Measurements from ENCODE around the gene KATNAL2. TPM values are rescaled to one million over a fixed set of nuclear protein-coding genes. Genes with fewer than 3 reads are reported as not detected.
"Not testable (repeated sequence)": the region's sequence is repeated elsewhere in the genome, so short reads cannot be mapped to it uniquely, and the experiment has no call there.

KATNAL2 gene
- total RNA-seq, 1 donor: 4.3 TPM

GRCh38 chr18:46969551-46969950, 52.1 kb downstream of the KATNAL2 start:
- H3K79me2 ChIP-seq (ENCODE audit: insufficient read depth, low read length); H3K27me3 ChIP-seq (ENCODE audit: insufficient read depth, low read length); H3K4me1 ChIP-seq (ENCODE audit: insufficient read depth, low read length); H3K27ac ChIP-seq (ENCODE audit: low read depth, low read length); H2AFZ ChIP-seq (ENCODE audit: low read length); H3K4me3 ChIP-seq (ENCODE audit: insufficient read depth, low read length); DNase-seq (ENCODE audit: insufficient read length, low spot score, missing footprints); H3K9me3 ChIP-seq (ENCODE audit: low read depth, low read length); H3K36me3 ChIP-seq (ENCODE audit: insufficient read depth, low read length); H4K20me1 ChIP-seq (ENCODE audit: insufficient read depth, low read length); H3K4me2 ChIP-seq (ENCODE audit: insufficient read depth, low read length): not testable (repeated sequence)

GRCh38 chr18:47019870-47020269, 102.5 kb downstream of the KATNAL2 start:
- H3K27me3 ChIP-seq (ENCODE audit: insufficient read depth, low read length); H3K4me1 ChIP-seq (ENCODE audit: insufficient read depth, low read length); H2AFZ ChIP-seq (ENCODE audit: low read length); H3K79me2 ChIP-seq (ENCODE audit: insufficient read depth, low read length); H3K4me2 ChIP-seq (ENCODE audit: insufficient read depth, low read length); DNase-seq (ENCODE audit: insufficient read length, low spot score, missing footprints); H3K4me3 ChIP-seq (ENCODE audit: insufficient read depth, low read length); H3K9me3 ChIP-seq (ENCODE audit: low read depth, low read length); H4K20me1 ChIP-seq (ENCODE audit: insufficient read depth, low read length); H3K36me3 ChIP-seq (ENCODE audit: insufficient read depth, low read length); H3K27ac ChIP-seq (ENCODE audit: low read depth, low read length): not testable (repeated sequence)

DNA sequence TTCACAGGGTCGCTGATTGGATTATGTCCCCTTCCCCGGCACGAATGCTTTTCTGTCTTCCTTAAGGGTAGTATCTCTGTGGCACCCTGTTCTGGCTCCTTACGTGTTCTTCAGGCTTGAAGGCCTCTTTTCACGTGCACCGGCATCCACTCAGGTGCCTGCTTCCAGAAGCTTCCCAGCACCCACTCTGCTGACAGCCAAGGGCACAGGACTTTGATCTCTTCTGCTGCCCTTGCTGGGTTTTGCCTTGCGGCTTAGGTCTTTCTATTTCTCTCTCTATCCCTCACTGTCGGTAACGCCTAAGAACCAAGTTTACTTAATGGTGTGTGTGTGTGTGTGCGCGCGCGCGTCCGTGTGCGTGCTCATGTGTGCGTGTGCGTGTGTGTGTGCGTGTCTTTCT, 103.4 kb downstream of the KATNAL2 start:
- not testable (repeated sequence) for H2AFZ ChIP-seq (ENCODE audit: low read length); H3K9me3 ChIP-seq (ENCODE audit: low read depth, low read length)

GRCh38 chr18:47022821-47023220, 105.4 kb downstream of the KATNAL2 start:
- not testable (repeated sequence) for H3K36me3 ChIP-seq (ENCODE audit: insufficient read depth, low read length); H3K27me3 ChIP-seq (ENCODE audit: insufficient read depth, low read length); H3K4me2 ChIP-seq (ENCODE audit: insufficient read depth, low read length); H3K27ac ChIP-seq (ENCODE audit: low read depth, low read length); H2AFZ ChIP-seq (ENCODE audit: low read length); H3K79me2 ChIP-seq (ENCODE audit: insufficient read depth, low read length); H4K20me1 ChIP-seq (ENCODE audit: insufficient read depth, low read length); H3K4me1 ChIP-seq (ENCODE audit: insufficient read depth, low read length); DNase-seq (ENCODE audit: insufficient read length, low spot score, missing footprints); H3K9me3 ChIP-seq (ENCODE audit: low read depth, low read length); H3K4me3 ChIP-seq (ENCODE audit: insufficient read depth, low read length)

More for the DNA sequence above, 103.4 kb downstream of the KATNAL2 start:
- not testable (repeated sequence) for H3K79me2 ChIP-seq (ENCODE audit: insufficient read depth, low read length); H3K27ac ChIP-seq (ENCODE audit: low read depth, low read length); H3K36me3 ChIP-seq (ENCODE audit: insufficient read depth, low read length); H4K20me1 ChIP-seq (ENCODE audit: insufficient read depth, low read length); DNase-seq (ENCODE audit: insufficient read length, low spot score, missing footprints); H3K4me3 ChIP-seq (ENCODE audit: insufficient read depth, low read length); H3K4me1 ChIP-seq (ENCODE audit: insufficient read depth, low read length); H3K4me2 ChIP-seq (ENCODE audit: insufficient read depth, low read length); H3K27me3 ChIP-seq (ENCODE audit: insufficient read depth, low read length)

DNA sequence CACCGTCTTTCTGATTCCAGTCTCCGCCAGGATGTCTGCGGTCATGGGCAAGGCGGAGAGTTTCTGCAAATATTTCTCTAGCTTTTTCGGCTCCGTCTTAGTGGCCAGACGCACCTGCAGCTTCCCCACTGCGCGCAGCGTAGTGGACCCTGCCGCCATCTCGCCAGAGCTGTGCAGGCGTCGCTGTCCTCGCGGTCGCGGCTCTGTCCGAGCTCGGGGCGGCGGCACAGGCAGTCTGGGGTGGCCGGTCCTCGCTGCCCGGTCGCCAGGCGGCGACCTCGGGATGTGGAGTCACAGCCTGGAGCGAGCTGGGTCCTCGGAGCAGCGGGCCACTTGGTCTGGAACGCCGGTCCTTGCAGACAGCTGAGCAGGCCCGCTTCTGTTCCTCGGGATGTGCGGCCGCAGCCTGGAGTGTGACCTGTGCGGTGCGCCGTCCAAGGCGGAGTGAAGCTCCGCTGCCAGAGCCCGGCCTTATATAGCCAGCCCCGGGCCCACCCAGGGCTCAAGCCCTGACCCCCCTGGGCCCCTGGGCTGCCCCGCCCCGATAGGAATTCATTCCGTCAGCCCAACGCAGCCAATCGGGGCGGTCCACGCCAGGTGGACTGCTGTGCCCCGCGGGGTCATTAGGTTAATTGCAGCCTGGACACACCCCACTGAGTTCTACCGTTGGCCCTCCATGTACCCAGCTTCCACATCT, 106.5 kb downstream of the KATNAL2 start:
- H3K27ac ChIP-seq (ENCODE audit: low read depth, low read length); H2AFZ ChIP-seq (ENCODE audit: low read length); H3K4me3 ChIP-seq (ENCODE audit: insufficient read depth, low read length); H3K36me3 ChIP-seq (ENCODE audit: insufficient read depth, low read length); H3K79me2 ChIP-seq (ENCODE audit: insufficient read depth, low read length); H3K4me1 ChIP-seq (ENCODE audit: insufficient read depth, low read length); DNase-seq (ENCODE audit: insufficient read length, low spot score, missing footprints); H3K27me3 ChIP-seq (ENCODE audit: insufficient read depth, low read length); H3K4me2 ChIP-seq (ENCODE audit: insufficient read depth, low read length); H4K20me1 ChIP-seq (ENCODE audit: insufficient read depth, low read length); H3K9me3 ChIP-seq (ENCODE audit: low read depth, low read length): not testable (repeated sequence)

GRCh38 chr18:47025557-47026174, 108.3 kb downstream of the KATNAL2 start:
- H3K27me3 ChIP-seq (ENCODE audit: insufficient read depth, low read length); H3K27ac ChIP-seq (ENCODE audit: low read depth, low read length); H2AFZ ChIP-seq (ENCODE audit: low read length); DNase-seq (ENCODE audit: insufficient read length, low spot score, missing footprints); H4K20me1 ChIP-seq (ENCODE audit: insufficient read depth, low read length); H3K9me3 ChIP-seq (ENCODE audit: low read depth, low read length); H3K36me3 ChIP-seq (ENCODE audit: insufficient read depth, low read length); H3K4me1 ChIP-seq (ENCODE audit: insufficient read depth, low read length); H3K4me3 ChIP-seq (ENCODE audit: insufficient read depth, low read length); H3K4me2 ChIP-seq (ENCODE audit: insufficient read depth, low read length); H3K79me2 ChIP-seq (ENCODE audit: insufficient read depth, low read length): not testable (repeated sequence)

GRCh38 chr18:47028738-47029137, 111.3 kb downstream of the KATNAL2 start:
- not testable (repeated sequence) for H3K4me3 ChIP-seq (ENCODE audit: insufficient read depth, low read length); H3K36me3 ChIP-seq (ENCODE audit: insufficient read depth, low read length); H3K27me3 ChIP-seq (ENCODE audit: insufficient read depth, low read length); H3K79me2 ChIP-seq (ENCODE audit: insufficient read depth, low read length); H3K9me3 ChIP-seq (ENCODE audit: low read depth, low read length); H2AFZ ChIP-seq (ENCODE audit: low read length); H3K4me2 ChIP-seq (ENCODE audit: insufficient read depth, low read length); H3K4me1 ChIP-seq (ENCODE audit: insufficient read depth, low read length); DNase-seq (ENCODE audit: insufficient read length, low spot score, missing footprints); H3K27ac ChIP-seq (ENCODE audit: low read depth, low read length); H4K20me1 ChIP-seq (ENCODE audit: insufficient read depth, low read length)

- H3K27ac ChIP-seq (ENCODE audit: low read depth, low read length); H2AFZ ChIP-seq (ENCODE audit: low read length); H3K36me3 ChIP-seq (ENCODE audit: insufficient read depth, low read length); H3K79me2 ChIP-seq (ENCODE audit: insufficient read depth, low read length); H3K27me3 ChIP-seq (ENCODE audit: insufficient read depth, low read length); H4K20me1 ChIP-seq (ENCODE audit: insufficient read depth, low read length); H3K4me2 ChIP-seq (ENCODE audit: insufficient read depth, low read length); DNase-seq (ENCODE audit: insufficient read length, low spot score, missing footprints); H3K4me3 ChIP-seq (ENCODE audit: insufficient read depth, low read length); H3K4me1 ChIP-seq (ENCODE audit: insufficient read depth, low read length); H3K9me3 ChIP-seq (ENCODE audit: low read depth, low read length): not testable (repeated sequence)
Measured at GRCh38 chr18:47029684-47030353, 112.4 kb downstream of the KATNAL2 start.

- H4K20me1 ChIP-seq (ENCODE audit: insufficient read depth, low read length); H3K4me2 ChIP-seq (ENCODE audit: insufficient read depth, low read length); H3K79me2 ChIP-seq (ENCODE audit: insufficient read depth, low read length); H3K9me3 ChIP-seq (ENCODE audit: low read depth, low read length); H3K36me3 ChIP-seq (ENCODE audit: insufficient read depth, low read length); H3K27ac ChIP-seq (ENCODE audit: low read depth, low read length); H3K4me1 ChIP-seq (ENCODE audit: insufficient read depth, low read length); DNase-seq (ENCODE audit: insufficient read length, low spot score, missing footprints); H2AFZ ChIP-seq (ENCODE audit: low read length); H3K4me3 ChIP-seq (ENCODE audit: insufficient read depth, low read length); H3K27me3 ChIP-seq (ENCODE audit: insufficient read depth, low read length): not testable (repeated sequence)
Measured at GRCh38 chr18:47030887-47031286, 113.5 kb downstream of the KATNAL2 start.
